Liver (tissue), 9 donors: ENCODE data around the gene UBE3D. TPM values are rescaled to one million over a fixed set of nuclear protein-coding genes. Genes with fewer than 3 reads are reported as not detected.

ENCODE experiments used
- DNase-seq: peaks from one replicate; pipeline ENCODE4 v3.0.0-alpha.2; 2017; ENCODE audit warnings: low spot score
- H3K27ac ChIP-seq, 2 donors: one replicate each; pipeline ENCODE4 v1.7.0; 2013; ENCODE audit warnings: inconsistent platforms in 2 of 2, low read length in 2 of 2, control low read depth in 1 of 2, low read depth in 1 of 2, mild to moderate bottlenecking in 1 of 2
- H3K27me3 ChIP-seq, 4 donors: one replicate each; pipeline versions ENCODE4 v1.6.1 to v1.7.0; 2013; ENCODE audit warnings: low read length in 3 of 4, inconsistent platforms in 1 of 4, mild to moderate bottlenecking in 1 of 4, moderate library complexity in 1 of 4; ENCODE audit not compliant: control insufficient read depth in 4 of 4, insufficient read depth in 4 of 4
- H3K36me3 ChIP-seq, 4 donors: one replicate each; pipeline versions ENCODE4 v1.6.1 to v1.7.0; 2013; ENCODE audit warnings: low read length in 3 of 4, mild to moderate bottlenecking in 3 of 4, low read depth in 1 of 4, moderate library complexity in 1 of 4; ENCODE audit not compliant: control insufficient read depth in 4 of 4, insufficient read depth in 3 of 4
- H3K4me1 ChIP-seq, 4 donors: one replicate each; pipeline versions ENCODE4 v1.6.1 to v1.7.0; 2013; ENCODE audit warnings: low read length in 3 of 4, mild to moderate bottlenecking in 3 of 4, moderate library complexity in 1 of 4; ENCODE audit not compliant: control insufficient read depth in 4 of 4, insufficient read depth in 4 of 4
- H3K4me3 ChIP-seq, 3 donors: one replicate each; pipeline versions ENCODE4 v1.6.1 to v1.7.0; 2013; ENCODE audit warnings: low read length in 3 of 3, control low read depth in 1 of 3, low read depth in 1 of 3, mild to moderate bottlenecking in 1 of 3
- H3K9ac ChIP-seq, 2 donors: one replicate each; pipeline ENCODE4 v1.7.0; 2013; ENCODE audit warnings: low read length in 2 of 2, mild to moderate bottlenecking in 2 of 2, moderate library complexity in 2 of 2, control low read depth in 1 of 2, low read depth in 1 of 2
- H3K9me3 ChIP-seq, 4 donors: one replicate each; pipeline versions ENCODE4 v1.6.1 to v1.7.0; 2013; ENCODE audit warnings: low read length in 3 of 4; ENCODE audit not compliant: control insufficient read depth in 4 of 4
- ATF3 ChIP-seq: IDR thresholded peaks from 2 replicates; pipeline ENCODE4 v1.6.1; 2016; ENCODE audit warnings: antibody characterized with exemption
- CTCF ChIP-seq: fragments of 150-350 bp; IDR thresholded peaks from 2 replicates; pipeline ENCODE4 v1.5.1; 2017; ENCODE audit warnings: improper control_type of control experiment, low read depth, low read length; ENCODE audit not compliant: missing input control
- EGR1 ChIP-seq, 2 donors: IDR thresholded peaks; 2 replicates each; pipeline ENCODE4 v1.6.1; 2016 to 2018; ENCODE audit warnings: antibody characterized with exemption in 2 of 2, low read depth in 2 of 2
- FOXA1 ChIP-seq: IDR thresholded peaks from 2 replicates; pipeline ENCODE4 v1.6.1; 2016; ENCODE audit warnings: antibody characterized with exemption
- FOXA2 ChIP-seq: IDR thresholded peaks from 2 replicates; pipeline ENCODE4 v1.6.1; 2016; ENCODE audit warnings: antibody characterized with exemption
- GABPA ChIP-seq, 2 donors: IDR thresholded peaks in 1 of 2; conservative IDR thresholded peaks in 1 of 2; 2 replicates each; pipeline ENCODE4 v1.6.1; 2016; ENCODE audit warnings: antibody characterized with exemption in 2 of 2, mild to moderate bottlenecking in 1 of 2, moderate library complexity in 1 of 2
- HNF4A ChIP-seq, 2 donors: conservative IDR thresholded peaks; 2 replicates each; pipeline ENCODE4 v1.6.1; 2016; ENCODE audit warnings: antibody characterized with exemption in 2 of 2, mild to moderate bottlenecking in 2 of 2
- HNF4G ChIP-seq: IDR thresholded peaks from 2 replicates; pipeline ENCODE4 v1.6.1; 2016; ENCODE audit warnings: antibody characterized with exemption
- MAX ChIP-seq: IDR thresholded peaks from 2 replicates; pipeline ENCODE4 v1.6.1; 2016; ENCODE audit warnings: antibody characterized with exemption
- NR2F2 ChIP-seq: IDR thresholded peaks from 2 replicates; pipeline ENCODE4 v1.6.1; 2016; ENCODE audit warnings: antibody characterized with exemption
- RAD21 ChIP-seq, 2 donors: IDR thresholded peaks; 2 replicates each; pipeline ENCODE4 v1.6.1; 2016; ENCODE audit warnings: antibody characterized with exemption in 2 of 2, mild to moderate bottlenecking in 2 of 2
- REST ChIP-seq: IDR thresholded peaks from 2 replicates; pipeline ENCODE4 v1.6.1; 2016; ENCODE audit warnings: antibody characterized with exemption, mild to moderate bottlenecking
- RXRA ChIP-seq, 2 donors: IDR thresholded peaks; 2 replicates each; pipeline ENCODE4 v1.6.1; 2017 to 2018; ENCODE audit warnings: antibody characterized with exemption in 2 of 2, mild to moderate bottlenecking in 1 of 2
- SP1 ChIP-seq: IDR thresholded peaks from 2 replicates; pipeline ENCODE4 v1.6.1; 2018; ENCODE audit warnings: antibody characterized with exemption, mild to moderate bottlenecking
- TAF1 ChIP-seq: conservative IDR thresholded peaks from 2 replicates; pipeline ENCODE4 v1.6.1; 2016; ENCODE audit warnings: antibody characterized with exemption, mild to moderate bottlenecking
- YY1 ChIP-seq: IDR thresholded peaks from 2 replicates; pipeline ENCODE4 v1.6.1; 2016; ENCODE audit warnings: antibody characterized with exemption, mild to moderate bottlenecking
- ZBTB33 ChIP-seq: IDR thresholded peaks from 2 replicates; pipeline ENCODE4 v1.6.1; 2016; ENCODE audit warnings: antibody characterized with exemption
- WGBS: extraction: QIAGEN DNeasy Blood & Tissue Kit; methylation state at CpG from one replicate; pipeline ENCODE4 v1.1.7; 2013; 5-methylcytosine and 5-hydroxymethylcytosine counted together
- polyA plus RNA-seq, 2 donors: library from polyadenylated mRNA; stranded (reverse) in 1 of 2; unstranded in 1 of 2; fragments of 200-250 nt in 1 of 2; fragments of >200 nt in 1 of 2; fragmentation: Nextera tagmentation in 1 of 2; extraction: Ambion mirVana in 1 of 2; gene quantifications; one replicate each; pipeline versions ENCODE4 v1.2.1 to v1.2.3, GENCODE V29; 2013 to 2015
- total RNA-seq, 2 donors: library from RNA; depleted of rRNA; stranded (reverse); fragments of >200 nt; gene quantifications; one replicate each; pipeline ENCODE4 v1.2.3, GENCODE V29; 2014
- donor health status: healthy.
- donor health status: healthy.
- donor health status: healthy.
- donor health status: healthy.
- donor health status: healthy.

Gene UBE3D
- total and polyA plus RNA-seq, 4 donors = 0.78 to 6.4 (median 1.9) TPM

- H3K9ac ChIP-seq = no peak overlapping the region
- TF ChIP-seq ZBTB33 = no peak
- no peak for TF ChIP-seq GABPA (IDR thresholded peaks at IDR 0.05 in 1 of 2, conservative IDR thresholded peaks at IDR 0.05 in 1 of 2)
- no peak for TF ChIP-seq MAX
- no peak for TF ChIP-seq HNF4A (conservative IDR thresholded peaks at IDR 0.05)
- TF ChIP-seq FOXA1 = no peak
- no peak for TF ChIP-seq TAF1
- TF ChIP-seq YY1 = no peak
- no peak for TF ChIP-seq HNF4G
- no peak for TF ChIP-seq EGR1 (IDR thresholded peaks at IDR 0.05; ENCODE audit: low read depth in 2 of 2)
- no peak for TF ChIP-seq RAD21 (IDR thresholded peaks at IDR 0.05)
- no peak for TF ChIP-seq CTCF
- TF ChIP-seq REST = no peak
- TF ChIP-seq SP1 = no peak
- no peak for TF ChIP-seq NR2F2
- TF ChIP-seq FOXA2 = no peak
- no peak for TF ChIP-seq RXRA (IDR thresholded peaks at IDR 0.05)
- TF ChIP-seq ATF3 = no peak
- WGBS = 87% methylated on average over 2 of the region's 2 CpGs
- H3K9me3 ChIP-seq = no peaks in the 10 kb centered on the region
- H3K27ac ChIP-seq = no peak overlapping the region
- no peaks in the 10 kb centered on the region for H3K27me3 ChIP-seq
- no peak for DNase-seq
- no peaks in the 10 kb centered on the region for H3K4me1 ChIP-seq
- no peak overlapping the region for H3K4me3 ChIP-seq
- H3K36me3 ChIP-seq = no peaks in the 10 kb centered on the region
Measured at GRCh38 chr6:83006270-83006905, 59.3 kb downstream of the UBE3D start.
